HepG2 (cell line): ENCODE measurements around the gene LRRFIP2. TPM values are rescaled to one million over a fixed set of nuclear protein-coding genes. Genes with fewer than 3 reads are reported as not detected.

ENCODE experiments used
- ATAC-seq: fragments of 200-7000 bp; cut with Tn5 transposase; 3 replicates; pipeline ENCODE4 v1.9.1; 2020; ENCODE audit warnings: mild to moderate bottlenecking, moderate library complexity
- BruUV-seq: library from RNA; stranded (reverse); fragments of 400-500 nt; replicated peaks from 2 replicates; lab custom pipeline; 2021; lab: Mats Ljungman, UMichigan
- CTCF ChIA-PET: fragments of 300-600 bp; formaldehyde crosslinking; extraction: SDS; loops from one replicate; lab custom pipeline; 2021; ENCODE audit warnings: low total read pairs, inconsistent platforms, low intra/inter-chr PET ratio; lab: Yijun Ruan, JAX
- POLR2A ChIA-PET: fragments of 350-600 bp; sonication (Branson Sonifier 250); formaldehyde crosslinking; loops from one replicate; lab custom pipeline; 2020; ENCODE audit warnings: antibody characterized with exemption, inconsistent platforms; lab: Yijun Ruan, JAX
- DNase-seq: peaks from one replicate; pipeline ENCODE4 v3.0.0-alpha.2; 2015; ENCODE audit warnings: low spot score
- FAIRE-seq: peaks from 3 replicates; lab custom pipeline; 2011; peaks lifted over from hg19 to GRCh38; lab: Jason Lieb, UNC
- H2AFZ ChIP-seq: one replicate; pipeline ENCODE4 v1.6.1; 2011; ENCODE audit warnings: low read length, inconsistent platforms
- H3K27ac ChIP-seq: fragments of 300-600 bp; 3 replicates; pipeline ENCODE4 v1.8.0; 2011; ENCODE audit warnings: mixed run types, mild to moderate bottlenecking, mixed read lengths, low read length, inconsistent platforms; ENCODE audit not compliant: insufficient read depth; ENCODE audit errors: extremely low read length
- H3K27me3 ChIP-seq, 2 experiments: fragments of 200-600 bp in 1 of 2; 2 replicates in 1 of 2; 3 replicates in 1 of 2; pipeline versions ENCODE4 v1.6.0 to v1.8.0; 2011; ENCODE audit warnings: low read length in 2 of 2, mild to moderate bottlenecking in 2 of 2, moderate library complexity in 2 of 2, inconsistent platforms in 1 of 2; ENCODE audit not compliant: insufficient read depth in 2 of 2, control insufficient read depth in 1 of 2
- H3K36me3 ChIP-seq, 2 experiments: fragments of 200-600 bp in 1 of 2; replicated peaks in 1 of 2; 2 replicates in 1 of 2; 3 replicates in 1 of 2; pipeline versions ENCODE4 v1.5.1 to v1.8.0; 2011; ENCODE audit warnings: low read length in 2 of 2, inconsistent platforms in 1 of 2; ENCODE audit not compliant: insufficient read depth in 2 of 2, control insufficient read depth in 1 of 2
- H3K4me1 ChIP-seq: 2 replicates; pipeline ENCODE4 v1.5.1; 2012; ENCODE audit warnings: low read length, inconsistent platforms; ENCODE audit not compliant: insufficient read depth
- H3K4me2 ChIP-seq: 2 replicates; pipeline ENCODE4 v1.6.0; 2011; ENCODE audit warnings: low read depth, low read length, inconsistent platforms
- H3K4me3 ChIP-seq, 3 experiments: fragments of 200-600 bp in 1 of 3; sonication (generic), shearing (Covaris generic) in 1 of 3; replicated peaks in 1 of 3; 2 replicates each; pipeline ENCODE4 v1.5.1; 2011 to 2016; ENCODE audit warnings: low read length in 3 of 3, inconsistent platforms in 2 of 3, low read depth in 2 of 3, mild to moderate bottlenecking in 2 of 3, control low read depth in 1 of 3, mixed read lengths in 1 of 3; ENCODE audit not compliant: insufficient read depth in 1 of 3
- H3K79me2 ChIP-seq: one replicate; pipeline ENCODE4 v1.6.1; 2011; ENCODE audit warnings: low read length, inconsistent platforms; ENCODE audit not compliant: insufficient read depth
- H3K9ac ChIP-seq: 2 replicates; pipeline ENCODE4 v1.6.0; 2011; ENCODE audit warnings: mild to moderate bottlenecking, low read depth, low read length, inconsistent platforms; ENCODE audit not compliant: insufficient read depth
- H3K9me3 ChIP-seq: 2 replicates; pipeline ENCODE4 v1.5.1; 2012; ENCODE audit warnings: mild to moderate bottlenecking, low read length
- H4K20me1 ChIP-seq: 2 replicates; pipeline ENCODE4 v1.6.0; 2011; ENCODE audit warnings: inconsistent platforms, mild to moderate bottlenecking, low read length, moderate library complexity; ENCODE audit not compliant: insufficient read depth
- MATR3 ChIP-seq: sonication (generic); formaldehyde crosslinking; IDR thresholded peaks from 2 replicates; pipeline ENCODE4 v1.4.0; 2020; ENCODE audit warnings: missing genetic modification reagents
- MEIS1 ChIP-seq: sonication (generic); formaldehyde crosslinking; IDR thresholded peaks from 2 replicates; pipeline ENCODE4 v1.9.0; 2021; ENCODE audit warnings: mild to moderate bottlenecking, missing genetic modification reagents, moderate library complexity, borderline replicate concordance
- MTA3 ChIP-seq: sonication (generic); formaldehyde crosslinking; IDR thresholded peaks from 2 replicates; pipeline ENCODE4 v1.4.0; 2020; ENCODE audit warnings: missing genetic modification reagents
- POLR2A ChIP-seq, 2 experiments: IDR thresholded peaks; 2 replicates each; pipeline ENCODE4 v1.6.1; 2011; ENCODE audit warnings: low read depth in 2 of 2, low read length in 2 of 2, mild to moderate bottlenecking in 1 of 2, moderate library complexity in 1 of 2; ENCODE audit not compliant: insufficient read depth in 1 of 2
- POLR2AphosphoS2 ChIP-seq: IDR thresholded peaks from 2 replicates; pipeline ENCODE4 v1.6.1; 2011; ENCODE audit warnings: low read depth, low read length, improper control_type of control experiment
- RFXAP ChIP-seq: sonication (generic); formaldehyde crosslinking; IDR thresholded peaks from 2 replicates; pipeline ENCODE4 v1.4.0; 2020; ENCODE audit warnings: missing genetic modification reagents, borderline replicate concordance
- SAP130 ChIP-seq: IDR thresholded peaks from 2 replicates; pipeline ENCODE4 v1.6.1; 2016; ENCODE audit warnings: low read depth
- TBX3 ChIP-seq: fragments of 450-650 bp; IDR thresholded peaks from 2 replicates; pipeline ENCODE4 v1.6.1; 2017; ENCODE audit warnings: antibody characterized with exemption, mild to moderate bottlenecking, inconsistent platforms, borderline replicate concordance
- ZNF296 ChIP-seq: sonication (generic); formaldehyde crosslinking; conservative IDR thresholded peaks from 2 replicates; pipeline ENCODE4 v1.5.0; 2020; ENCODE audit warnings: mild to moderate bottlenecking, missing genetic modification reagents
- ZNF839 ChIP-seq: sonication (generic); formaldehyde crosslinking; IDR thresholded peaks from 2 replicates; pipeline ENCODE4 v1.4.0; 2020; ENCODE audit warnings: missing genetic modification reagents, mild to moderate bottlenecking, borderline replicate concordance
- WGBS: methylation state at CpG from one replicate; pipeline ENCODE4 v1.1.6; 2017; ENCODE audit warnings: low lambda C conversion rate; 5-methylcytosine and 5-hydroxymethylcytosine counted together
- in situ Hi-C: cut with HindIII; loops from 2 replicates; pipeline ENCODE4 v1.10.0; 2017; ENCODE audit warnings: low pct_unique_long_range_greater_than_20kb; ENCODE audit not compliant: extremely low pct_ligation_motif_present
- intact Hi-C: fragments of 100-400 bp; cut with micrococcal nuclease; formaldehyde crosslinking; loops from one replicate; pipeline ENCODE4 v1.10.0; 2022; ENCODE audit not compliant: unreplicated experiment
- polyA plus RNA-seq, 8 experiments: library from polyadenylated mRNA; depleted of rRNA in 3 of 8; stranded (reverse) in 7 of 8; unstranded in 1 of 8; fragments of >200 nt; fragmentation: Illumina TruSeq in 4 of 8; extraction: Trizol in 4 of 8; gene quantifications; 2 replicates each; pipeline versions ENCODE4 v1.2.1 to v1.2.3, GENCODE V29; 2011 to 2016; ENCODE audit warnings: low read depth in 4 of 8, missing spikeins in 1 of 8, mixed read lengths in 1 of 8; ENCODE audit not compliant: insufficient read depth in 1 of 8
- total RNA-seq, 5 experiments: library from RNA; depleted of rRNA; stranded (reverse); fragments of >200 nt; fragmentation: Illumina TruSeq; extraction: Trizol; gene quantifications; 2 replicates each; pipeline ENCODE4 v1.2.3, GENCODE V29; 2016; ENCODE audit warnings: low read depth in 1 of 5
- TF ChIP-seq, protein P1 (sequence below): sonication (generic); formaldehyde crosslinking; IDR thresholded peaks from 2 replicates; pipeline ENCODE4 v1.5.0; 2020; ENCODE audit warnings: mild to moderate bottlenecking, missing genetic modification reagents
- TF ChIP-seq, protein P2 (sequence below): sonication (generic); formaldehyde crosslinking; IDR thresholded peaks from 2 replicates; pipeline ENCODE4 v1.5.0; 2020; ENCODE audit warnings: missing genetic modification reagents, mild to moderate bottlenecking, borderline replicate concordance
- TF ChIP-seq, protein P3 (sequence below), 2 experiments: fragments of 450-650 bp in 1 of 2; sonication (generic) in 1 of 2; formaldehyde crosslinking; IDR thresholded peaks; 2 replicates each; pipeline versions ENCODE4 v1.5.0 to v1.8.0; 2020 to 2022; ENCODE audit warnings: mild to moderate bottlenecking in 1 of 2, missing genetic modification reagents in 1 of 2

The LRRFIP2 gene
- total and polyA plus RNA-seq, 2 of the 13 experiments (the other 11 are each of a cell fraction or from before 2014, with no cell fraction given) = 13.5 to 32.2 TPM

DNA sequence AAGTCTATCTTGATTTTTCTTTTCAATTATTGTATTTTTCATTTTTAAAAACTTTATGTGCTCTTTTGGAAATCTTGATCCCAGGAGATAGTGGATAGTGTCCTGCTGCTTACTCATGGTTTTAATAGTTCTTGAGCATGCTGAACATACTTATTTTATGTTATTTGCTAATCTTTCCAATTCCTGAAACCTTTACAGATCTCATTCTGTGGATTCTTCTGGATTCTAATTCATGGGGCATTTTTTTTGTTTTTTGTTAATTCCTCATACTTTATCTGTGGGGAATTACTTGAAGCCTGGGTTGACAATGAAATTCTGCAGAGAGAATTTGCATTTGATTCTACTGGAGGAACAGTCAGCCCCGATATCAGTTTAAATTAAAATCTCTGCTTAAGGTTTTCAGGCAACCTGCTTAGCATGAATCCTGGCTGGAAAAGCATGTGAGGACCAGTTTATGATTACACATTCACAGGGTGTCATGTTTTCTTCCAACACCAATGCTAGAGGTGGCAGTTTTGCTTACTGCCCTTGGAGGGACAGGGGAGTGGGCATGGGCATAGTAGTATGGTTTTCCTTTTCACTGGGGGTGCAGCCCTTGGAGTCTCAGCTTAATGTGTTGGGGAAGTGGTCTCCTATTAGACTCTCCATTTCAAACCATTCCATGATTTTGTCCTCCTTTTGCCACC, 135.1 kb downstream of the LRRFIP2 start:
- ChIA-PET POLR2A (no interaction called here), CTCF (no interaction called here)
- DNase-seq (no peak), FAIRE-seq (no peak), ATAC-seq (no peak)
- Histone ChIP-seq H3K9me3 (no peaks in the 10 kb centered on the region), H3K9ac (no peak overlapping the region), H3K27ac (no peak overlapping the region), H3K4me1 (no peaks in the 10 kb centered on the region), H2AFZ (no peak overlapping the region), H3K79me2 (no peaks in the 10 kb centered on the region), H3K4me3 (no peak overlapping the region), H3K27me3 (no peaks in the 10 kb centered on the region; a peak in 1 of 5 replicates), H3K4me2 (no peak overlapping the region), H3K36me3 (peaks cover 10 to 65% of the 10 kb centered on the region in 2 experiments), H4K20me1 (no peaks in the 10 kb centered on the region)
- WGBS = 100% methylated on average over 1 of the region's 1 CpG
- BruUV-seq = no TSS peak
- intact Hi-C loops (no loop called here), in situ Hi-C loops (no loop called here)
- TF ChIP-seq TBX3 (no peak), POLR2AphosphoS2 (no peak), ZNF839 (CRISPR knock-in tag) (no peak), ZNF296 (CRISPR knock-in tag) (no peak), MEIS1 (CRISPR knock-in tag) (no peak), MTA3 (CRISPR knock-in tag) (no peak), POLR2A (IDR thresholded peaks at IDR 0.05; ENCODE audit: insufficient read depth in 1 of 2, low read depth in 2 of 2, low read length in 2 of 2) (no peak), RFXAP (CRISPR knock-in tag) (no peak), MATR3 (CRISPR knock-in tag) (no peak), SAP130 (CRISPR knock-in tag) (no peak)
- TF ChIP-seq, protein P1, sequence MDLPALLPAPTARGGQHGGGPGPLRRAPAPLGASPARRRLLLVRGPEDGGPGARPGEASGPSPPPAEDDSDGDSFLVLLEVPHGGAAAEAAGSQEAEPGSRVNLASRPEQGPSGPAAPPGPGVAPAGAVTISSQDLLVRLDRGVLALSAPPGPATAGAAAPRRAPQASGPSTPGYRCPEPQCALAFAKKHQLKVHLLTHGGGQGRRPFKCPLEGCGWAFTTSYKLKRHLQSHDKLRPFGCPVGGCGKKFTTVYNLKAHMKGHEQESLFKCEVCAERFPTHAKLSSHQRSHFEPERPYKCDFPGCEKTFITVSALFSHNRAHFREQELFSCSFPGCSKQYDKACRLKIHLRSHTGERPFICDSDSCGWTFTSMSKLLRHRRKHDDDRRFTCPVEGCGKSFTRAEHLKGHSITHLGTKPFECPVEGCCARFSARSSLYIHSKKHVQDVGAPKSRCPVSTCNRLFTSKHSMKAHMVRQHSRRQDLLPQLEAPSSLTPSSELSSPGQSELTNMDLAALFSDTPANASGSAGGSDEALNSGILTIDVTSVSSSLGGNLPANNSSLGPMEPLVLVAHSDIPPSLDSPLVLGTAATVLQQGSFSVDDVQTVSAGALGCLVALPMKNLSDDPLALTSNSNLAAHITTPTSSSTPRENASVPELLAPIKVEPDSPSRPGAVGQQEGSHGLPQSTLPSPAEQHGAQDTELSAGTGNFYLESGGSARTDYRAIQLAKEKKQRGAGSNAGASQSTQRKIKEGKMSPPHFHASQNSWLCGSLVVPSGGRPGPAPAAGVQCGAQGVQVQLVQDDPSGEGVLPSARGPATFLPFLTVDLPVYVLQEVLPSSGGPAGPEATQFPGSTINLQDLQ = no peak
- TF ChIP-seq, protein P2, sequence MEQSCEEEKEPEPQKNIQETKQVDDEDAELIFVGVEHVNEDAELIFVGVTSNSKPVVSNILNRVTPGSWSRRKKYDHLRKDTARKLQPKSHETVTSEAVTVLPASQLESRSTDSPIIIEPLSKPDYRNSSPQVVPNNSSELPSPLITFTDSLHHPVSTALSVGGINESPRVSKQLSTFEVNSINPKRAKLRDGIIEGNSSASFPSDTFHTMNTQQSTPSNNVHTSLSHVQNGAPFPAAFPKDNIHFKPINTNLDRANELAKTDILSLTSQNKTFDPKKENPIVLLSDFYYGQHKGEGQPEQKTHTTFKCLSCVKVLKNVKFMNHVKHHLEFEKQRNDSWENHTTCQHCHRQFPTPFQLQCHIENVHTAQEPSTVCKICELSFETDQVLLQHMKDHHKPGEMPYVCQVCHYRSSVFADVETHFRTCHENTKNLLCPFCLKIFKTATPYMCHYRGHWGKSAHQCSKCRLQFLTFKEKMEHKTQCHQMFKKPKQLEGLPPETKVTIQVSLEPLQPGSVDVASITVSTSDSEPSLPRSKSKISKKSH (CRISPR knock-in tag) = no peak
- TF ChIP-seq, protein P3, sequence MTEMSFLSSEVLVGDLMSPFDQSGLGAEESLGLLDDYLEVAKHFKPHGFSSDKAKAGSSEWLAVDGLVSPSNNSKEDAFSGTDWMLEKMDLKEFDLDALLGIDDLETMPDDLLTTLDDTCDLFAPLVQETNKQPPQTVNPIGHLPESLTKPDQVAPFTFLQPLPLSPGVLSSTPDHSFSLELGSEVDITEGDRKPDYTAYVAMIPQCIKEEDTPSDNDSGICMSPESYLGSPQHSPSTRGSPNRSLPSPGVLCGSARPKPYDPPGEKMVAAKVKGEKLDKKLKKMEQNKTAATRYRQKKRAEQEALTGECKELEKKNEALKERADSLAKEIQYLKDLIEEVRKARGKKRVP (CRISPR knock-in tag; IDR thresholded peaks at IDR 0.05) = no peak
